HG03103 (cell line): ENCODE data around the gene PRRC2B.
A peak's percentile ranks its signal among the peaks of the same experiment; 100 is the strongest.
"Not testable (repeated sequence)": the region's sequence is repeated elsewhere in the genome, so short reads cannot be mapped to it uniquely, and the experiment has no call there.

Experiments used
- ATAC-seq: cut with Tn5 transposase; IDR thresholded peaks from one replicate; pipeline ENCODE4 v1.9.1; 2021; ENCODE audit warnings: low read depth; ENCODE audit not compliant: unreplicated experiment

PRRC2B gene

GRCh38 chr9:131385296-131385695, 8.6 kb upstream of the PRRC2B start:
- no peak for ATAC-seq

GRCh38 chr9:131386281-131386680, 7.6 kb upstream of the PRRC2B start:
- no peak for ATAC-seq

- no peak for ATAC-seq
Observed at GRCh38 chr9:131387394-131387793, 6.5 kb upstream of the PRRC2B start.

GRCh38 chr9:131391020-131391419, 2.9 kb upstream of the PRRC2B start:
- no peak for ATAC-seq

- no peak for ATAC-seq
Observed at GRCh38 chr9:131391504-131391903, 2.4 kb upstream of the PRRC2B start.

- ATAC-seq = peak; percentile 18
Observed at GRCh38 chr9:131394464-131395156, 724 bp downstream of the PRRC2B start.

GRCh38 chr9:131395157-131396098, 1.5 kb downstream of the PRRC2B start:
- no peak for ATAC-seq

GRCh38 chr9:131396099-131396479, 2.2 kb downstream of the PRRC2B start:
- not testable (repeated sequence) for ATAC-seq

- no peak for ATAC-seq
Observed at GRCh38 chr9:131396626-131397025, 2.7 kb downstream of the PRRC2B start.

GRCh38 chr9:131397100-131397790, 3.4 kb downstream of the PRRC2B start:
- ATAC-seq = no peak

- ATAC-seq = peak; percentile 35
Observed at GRCh38 chr9:131398204-131398603, 4.3 kb downstream of the PRRC2B start.

- no peak for ATAC-seq
Observed at GRCh38 chr9:131399972-131400371, 6.1 kb downstream of the PRRC2B start.

GRCh38 chr9:131400627-131401026, 6.7 kb downstream of the PRRC2B start:
- no peak for ATAC-seq

GRCh38 chr9:131402073-131402472, 8.2 kb downstream of the PRRC2B start:
- ATAC-seq = no peak

GRCh38 chr9:131402738-131403492, 9.0 kb downstream of the PRRC2B start:
- ATAC-seq = no peak

- ATAC-seq = no peak
Observed at GRCh38 chr9:131403493-131403773, 9.5 kb downstream of the PRRC2B start.

GRCh38 chr9:131404581-131404980, 10.7 kb downstream of the PRRC2B start:
- no peak for ATAC-seq

GRCh38 chr9:131404987-131405386, 11.1 kb downstream of the PRRC2B start:
- ATAC-seq = no peak

- ATAC-seq = no peak
Observed at GRCh38 chr9:131405428-131405827, 11.5 kb downstream of the PRRC2B start.

GRCh38 chr9:131405858-131406537, 12.1 kb downstream of the PRRC2B start:
- no peak for ATAC-seq
